NCI-H2171 treated with DMSO at 0.1 percent for 48 hours (cell line): ENCODE measurements around the gene MT1X.
A peak's percentile ranks its signal among the peaks of the same experiment; 100 is the strongest.

Source experiments
- DNase-seq: peaks from one replicate; lab custom pipeline; 2025; lab: John Stamatoyannopoulos, UW

The MT1X gene

DNA sequence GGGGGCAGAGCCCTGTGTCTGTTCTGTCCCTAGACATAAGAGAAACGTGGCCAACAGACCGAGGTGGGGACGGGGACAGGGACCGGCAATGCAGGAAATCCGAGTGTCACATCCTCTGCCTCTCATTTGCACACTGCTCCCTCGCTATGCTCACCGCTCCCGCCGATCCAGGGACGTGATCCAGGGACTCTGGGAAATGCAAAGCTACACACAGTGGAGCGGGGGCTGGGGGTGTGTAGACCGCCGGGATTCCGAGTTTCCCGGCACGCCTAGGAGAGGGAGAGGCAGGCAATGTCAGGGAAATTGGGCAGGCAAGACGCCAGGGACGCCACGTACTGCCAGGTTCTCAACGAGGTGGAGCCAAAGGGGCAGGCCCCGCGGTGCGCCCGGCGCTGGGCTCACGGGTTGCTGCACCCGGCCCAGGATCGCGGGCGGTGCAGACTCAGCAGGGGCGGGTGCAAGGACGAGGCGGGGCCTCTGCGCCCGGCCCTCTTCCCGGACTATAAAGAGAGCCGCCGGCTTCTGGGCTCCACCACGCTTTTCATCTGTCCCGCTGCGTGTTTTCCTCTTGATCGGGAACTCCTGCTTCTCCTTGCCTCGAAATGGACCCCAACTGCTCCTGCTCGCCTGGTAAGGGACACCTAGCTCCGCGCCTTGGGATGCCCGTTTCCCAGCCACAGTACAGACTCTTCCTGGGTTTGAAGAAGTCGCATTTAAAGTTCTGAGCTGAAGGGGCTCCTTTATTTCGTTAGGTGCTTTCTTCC, at the start of gene MT1X:
TSS of gene MT1X (plus strand) at position 532 of the 764 bp plus-strand sequence. CDS start at position 603, 71 bp downstream.
- DNase-seq = peak; percentile 89

DNA sequence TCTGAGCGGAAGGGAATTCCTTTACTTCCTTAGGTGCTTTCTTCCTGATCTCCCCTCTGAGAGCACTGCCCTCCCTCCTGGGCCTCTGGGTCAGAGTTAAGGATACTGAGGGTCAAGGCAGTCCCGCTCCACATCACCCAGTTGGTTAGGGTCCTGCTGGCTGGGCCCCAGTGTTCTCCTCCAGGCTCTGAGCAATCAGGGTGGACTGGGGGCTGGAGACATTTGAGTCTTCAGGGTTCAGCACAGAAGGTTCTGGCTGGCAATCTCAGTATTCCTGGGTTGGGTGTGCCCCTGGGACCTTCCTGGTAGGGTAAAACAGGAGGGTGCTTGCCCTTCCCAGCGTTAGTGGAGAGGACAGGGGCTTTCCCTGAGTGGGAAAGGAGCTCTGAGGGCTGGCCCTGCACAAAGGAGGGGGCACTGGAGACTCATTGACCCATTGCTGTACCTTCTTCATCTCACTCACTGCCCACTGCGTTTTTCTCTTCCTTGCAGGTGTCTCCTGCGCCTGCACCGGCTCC, 49.4 kb upstream of the MT1X start:
- DNase-seq = no peak

DNA sequence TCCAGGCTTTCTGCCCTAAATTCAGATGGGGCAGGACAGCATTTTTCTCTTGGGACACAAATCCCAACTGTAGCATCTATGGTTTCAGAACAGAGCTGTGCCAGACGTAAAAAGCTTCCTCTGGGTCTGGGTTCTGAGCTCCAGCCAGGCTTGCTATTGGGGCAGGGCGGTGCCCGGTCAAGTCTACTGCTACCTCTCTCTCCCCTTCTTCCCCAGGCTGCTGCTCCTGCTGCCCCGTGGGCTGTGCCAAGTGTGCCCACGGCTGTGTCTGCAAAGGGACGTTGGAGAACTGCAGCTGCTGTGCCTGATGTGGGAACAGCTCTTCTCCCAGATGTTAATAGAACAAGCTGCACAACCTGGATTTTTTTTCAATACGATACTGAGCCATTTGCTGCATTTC, 48.7 kb upstream of the MT1X start:
- DNase-seq = no peak

DNA sequence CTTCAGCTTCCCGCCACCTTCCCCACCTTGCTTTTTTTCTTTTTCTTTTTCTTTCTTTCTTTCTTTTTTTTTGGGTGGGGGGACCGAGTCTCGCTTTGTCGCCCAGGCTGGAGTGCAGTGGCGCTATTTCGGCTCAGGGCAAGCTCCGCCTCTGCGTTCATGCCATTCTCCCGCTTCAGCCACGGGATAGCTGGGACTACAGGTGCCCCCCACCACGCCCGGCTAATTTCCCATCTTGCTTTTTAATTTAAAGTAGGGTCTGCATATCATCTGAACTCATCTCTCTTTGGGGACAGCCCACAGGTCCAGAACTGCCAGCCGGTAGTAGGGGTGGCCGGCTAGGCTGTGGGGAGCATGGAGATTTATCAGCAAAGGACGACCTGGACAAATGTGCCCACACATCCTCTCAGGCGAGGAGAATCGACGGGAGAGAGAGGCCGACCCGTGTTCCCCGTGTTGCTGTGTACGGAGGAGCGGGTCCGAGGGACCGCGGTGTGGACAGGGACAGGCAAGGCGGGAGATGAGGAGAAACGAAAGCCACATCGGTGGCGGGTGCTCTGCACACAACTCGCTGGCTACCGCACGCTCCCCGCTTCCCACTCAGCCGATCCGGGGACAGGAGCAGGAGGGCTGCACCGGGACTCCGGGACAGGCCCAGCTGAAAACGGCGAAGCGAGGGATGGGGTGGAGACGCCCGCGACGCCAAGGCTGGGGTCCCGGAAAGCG, 47.4 kb upstream of the MT1X start:
- DNase-seq = no peak

DNA sequence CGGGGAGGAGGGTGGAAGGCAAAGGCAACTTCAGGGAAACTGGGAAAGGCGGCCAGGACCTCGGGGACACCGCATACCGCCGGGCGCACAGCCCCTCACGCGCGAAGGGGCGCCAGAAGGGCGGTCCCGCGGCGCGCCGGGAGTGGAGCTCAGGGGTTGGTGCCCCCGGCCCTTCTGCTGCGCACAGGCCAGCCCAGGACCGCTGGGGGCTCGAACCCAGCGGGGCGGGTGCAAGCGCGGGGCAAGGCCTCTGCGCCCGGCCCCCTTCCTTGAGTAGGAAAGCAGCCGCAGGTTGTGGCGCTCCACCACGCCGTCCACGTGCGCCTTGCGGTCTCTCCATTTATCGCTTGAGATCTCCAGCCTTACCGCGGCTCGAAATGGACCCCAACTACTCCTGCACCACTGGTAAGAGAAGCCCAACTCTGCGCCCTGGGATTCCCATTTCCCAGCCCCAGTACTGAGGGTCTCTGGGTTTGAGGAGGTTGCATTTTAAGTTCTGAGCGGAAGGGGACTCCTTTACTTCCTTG, 46.8 kb upstream of the MT1X start:
- no peak for DNase-seq

DNA sequence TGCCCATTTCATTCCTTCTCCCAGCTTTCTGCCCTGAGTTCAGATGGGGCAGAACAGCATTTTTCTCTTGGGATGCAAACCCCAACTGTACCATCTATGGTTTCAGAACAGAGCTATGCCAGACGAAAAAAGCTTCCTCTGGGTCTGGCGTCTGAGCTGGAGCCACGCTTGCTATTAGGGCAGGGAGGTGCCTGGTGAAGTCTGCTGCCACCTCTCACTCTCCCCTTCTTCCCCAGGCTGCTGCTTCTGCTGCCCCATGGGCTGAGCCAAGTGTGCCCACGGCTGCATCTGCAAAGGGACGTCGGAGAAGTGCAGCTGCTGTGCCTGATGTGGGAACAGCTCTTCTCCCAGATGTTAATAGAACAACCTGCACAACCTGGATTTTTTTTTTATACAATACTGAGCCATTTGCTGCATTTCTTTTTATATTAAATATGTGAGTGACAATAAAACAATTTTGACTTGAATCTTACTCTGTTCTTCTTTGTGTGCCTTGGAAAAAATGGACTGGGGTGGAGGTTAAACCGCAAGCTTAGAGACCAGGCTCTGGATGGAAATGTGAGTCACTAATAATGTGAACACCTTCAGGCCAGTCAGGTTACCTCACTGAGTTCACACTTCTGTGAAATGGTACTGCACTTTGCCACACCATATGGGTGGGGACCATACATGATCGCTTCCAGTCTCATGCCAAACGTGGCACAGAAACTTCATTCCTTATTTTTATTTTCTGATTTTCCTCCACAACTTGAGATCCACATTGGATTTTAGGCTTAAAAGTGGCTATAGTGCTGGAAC, 45.5 kb upstream of the MT1X start:
- DNase-seq = no peak

DNA sequence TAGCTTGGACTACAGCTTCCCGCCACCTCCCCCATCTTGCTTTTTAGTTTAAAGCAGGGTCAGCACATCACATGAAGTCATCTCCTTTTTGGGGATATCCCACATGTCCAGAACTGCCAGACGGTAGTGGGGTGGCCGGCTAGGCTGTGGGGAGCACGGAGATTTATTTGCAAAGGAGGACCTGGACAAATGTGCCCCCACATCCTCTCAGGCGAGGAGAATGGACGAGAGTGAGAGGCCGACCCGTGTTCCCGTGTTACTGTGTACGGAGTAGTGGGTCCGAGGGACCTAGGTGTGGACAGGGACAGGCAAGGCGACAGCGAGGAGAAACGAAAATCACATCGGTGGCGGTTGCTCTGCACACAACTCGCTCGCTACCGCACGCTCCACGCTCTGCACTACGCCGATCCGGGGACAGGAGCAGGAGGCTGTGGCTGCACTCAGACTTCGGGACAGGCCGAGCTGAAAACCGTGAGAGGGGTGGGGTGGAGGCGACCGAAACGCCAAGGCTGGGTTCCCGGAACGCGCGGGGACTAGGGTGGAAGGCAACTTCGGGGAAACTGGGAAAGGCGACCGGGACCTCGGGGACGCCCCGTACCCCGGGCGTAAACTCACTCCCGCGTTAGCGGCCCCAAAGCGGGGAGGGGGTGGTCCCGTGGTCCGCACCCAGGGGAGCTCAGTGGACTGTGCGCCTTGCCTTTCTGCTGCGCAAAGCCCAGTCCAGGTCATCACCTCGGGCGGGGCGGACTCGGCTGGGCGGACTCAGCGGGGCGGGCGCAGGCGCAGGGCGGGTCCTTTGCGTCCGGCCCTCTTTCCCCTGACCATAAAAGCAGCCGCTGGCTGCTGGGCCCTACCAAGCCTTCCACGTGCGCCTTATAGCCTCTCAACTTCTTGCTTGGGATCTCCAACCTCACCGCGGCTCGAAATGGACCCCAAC, 44.2 kb upstream of the MT1X start, which contains the start of gene MT1A:
TSS of gene MT1A (plus strand) at position 853 of the 937 bp plus-strand sequence. CDS start at position 926, 73 bp downstream.
- DNase-seq = no peak

DNA sequence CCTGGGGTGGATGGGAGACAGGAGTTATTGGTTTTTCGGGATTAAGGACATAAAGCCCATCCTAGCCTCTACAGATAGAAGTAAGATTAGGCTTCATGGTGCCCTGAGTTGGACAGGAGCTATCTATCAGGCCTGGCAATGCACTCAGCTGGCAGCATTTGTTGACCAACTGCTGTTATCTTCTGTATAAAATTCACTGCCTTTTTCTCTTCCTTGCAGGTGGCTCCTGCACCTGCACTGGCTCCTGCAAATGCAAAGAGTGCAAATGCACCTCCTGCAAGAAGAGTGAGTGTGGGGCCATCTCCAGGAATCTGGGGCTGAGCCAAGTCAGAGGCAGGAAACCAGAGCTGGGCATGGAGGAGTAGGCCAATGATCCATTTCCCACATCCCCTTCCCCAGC, 43.2 kb upstream of the MT1X start:
- no peak for DNase-seq

DNA sequence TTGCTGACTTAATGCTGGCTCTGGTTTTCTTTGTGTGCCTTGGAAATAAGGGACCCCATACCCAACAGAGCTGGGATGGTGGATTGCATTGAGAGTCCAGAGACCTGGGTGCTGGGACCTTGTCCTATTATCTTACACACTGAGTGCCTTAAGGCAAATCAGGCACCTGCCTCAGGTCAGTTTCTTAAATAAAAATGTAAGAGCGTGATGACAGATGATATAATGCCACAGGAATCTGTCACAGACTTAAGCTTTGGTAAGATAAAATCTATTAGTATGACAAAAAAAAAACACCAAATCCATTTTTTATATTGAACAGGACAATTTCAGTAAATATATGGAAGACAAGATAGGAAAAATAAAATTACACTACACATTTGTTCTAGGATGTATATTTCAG, 42.2 kb upstream of the MT1X start:
- no peak for DNase-seq

DNA sequence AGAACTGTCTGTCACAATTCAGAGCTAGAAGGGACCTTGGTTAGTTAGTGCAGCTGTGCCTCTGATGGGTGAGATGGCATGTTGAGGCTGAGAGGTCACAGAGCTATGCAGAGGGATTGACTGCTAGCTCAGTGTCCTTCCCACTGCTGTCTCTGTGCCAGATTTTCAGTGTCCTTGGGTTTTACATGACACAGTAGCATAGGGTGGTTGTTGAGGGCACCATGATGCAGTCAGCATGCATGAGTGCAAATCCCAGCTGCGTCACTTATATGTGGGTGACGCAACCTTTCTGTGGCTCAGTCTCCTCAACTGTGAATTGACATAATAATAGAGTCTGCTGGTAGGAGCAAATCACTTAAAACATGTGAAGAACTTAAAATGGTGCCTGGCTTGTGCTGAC, 41.1 kb upstream of the MT1X start:
- no peak for DNase-seq

DNA sequence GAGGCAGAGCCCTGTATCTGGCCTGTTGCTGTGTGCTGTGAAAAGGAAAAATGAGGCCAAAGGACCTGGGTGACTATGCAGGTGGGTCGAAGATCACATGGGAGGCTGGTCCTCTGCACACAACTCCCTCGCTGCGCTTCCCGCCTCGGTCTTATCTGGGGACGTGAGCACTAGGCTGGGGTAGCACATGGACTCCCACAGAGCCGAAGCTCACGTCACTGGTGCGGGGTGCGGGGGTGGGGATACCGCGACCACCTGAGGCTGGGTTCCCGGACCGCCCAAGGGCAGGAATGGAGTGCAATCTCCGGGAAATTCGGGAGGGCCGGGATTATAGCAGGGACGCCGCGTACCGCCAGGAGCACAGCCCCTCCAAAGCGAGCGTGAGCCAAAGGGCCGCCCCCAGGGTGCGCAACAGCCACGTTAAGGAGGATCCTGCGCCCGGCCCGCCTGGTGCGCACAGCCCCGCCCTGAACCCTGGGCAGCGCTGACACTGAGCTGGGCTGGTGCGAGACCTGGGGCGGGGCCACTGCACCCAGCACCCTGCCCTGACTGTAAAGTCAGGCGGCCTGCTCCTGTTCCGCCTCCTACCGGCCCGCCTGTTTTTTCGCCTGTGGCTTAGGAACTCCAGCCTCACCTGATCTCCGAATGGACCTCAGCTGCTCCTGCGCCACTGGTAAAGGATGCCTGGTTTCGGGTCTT, 39.0 kb upstream of the MT1X start:
- no peak for DNase-seq

DNA sequence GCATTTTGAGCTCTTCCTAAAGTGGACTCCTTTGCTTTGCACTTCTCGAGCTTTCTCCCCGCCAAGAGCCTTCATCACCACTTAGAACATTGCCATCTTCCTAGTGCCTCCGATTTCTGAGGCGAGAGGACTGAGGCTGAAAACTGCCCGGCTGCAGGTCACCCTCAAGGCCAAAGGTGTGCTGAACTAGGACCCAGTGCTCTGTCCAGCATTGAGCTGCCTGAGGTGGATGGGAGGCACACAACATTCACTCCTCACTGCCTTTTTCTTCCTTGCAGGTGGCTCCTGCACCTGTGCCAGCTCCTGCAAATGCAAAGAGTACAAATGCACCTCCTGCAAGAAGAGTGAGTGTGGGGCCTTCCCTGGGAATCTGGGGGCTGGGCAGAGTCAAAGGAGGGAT, 38.4 kb upstream of the MT1X start:
- no peak for DNase-seq

DNA sequence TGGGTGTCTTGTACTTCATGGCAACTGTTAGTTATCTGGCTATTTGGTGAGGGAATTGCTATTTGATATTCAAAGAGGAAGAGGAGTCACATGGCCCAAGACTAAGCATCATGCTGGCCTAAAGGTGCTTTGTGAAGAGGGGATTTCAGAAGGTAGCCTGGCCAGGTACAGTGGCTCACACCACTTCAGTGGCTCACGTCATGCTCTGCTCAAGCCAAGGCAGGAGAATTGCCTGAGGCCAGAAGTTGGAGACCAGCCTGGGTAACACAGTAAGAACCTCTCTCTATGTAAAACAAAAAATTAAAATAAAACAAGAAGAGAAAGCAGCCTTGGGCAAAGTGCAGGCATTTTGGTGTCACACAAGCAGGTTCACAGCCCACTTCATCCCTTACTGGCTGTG, 37.0 kb upstream of the MT1X start:
- no peak for DNase-seq

DNA sequence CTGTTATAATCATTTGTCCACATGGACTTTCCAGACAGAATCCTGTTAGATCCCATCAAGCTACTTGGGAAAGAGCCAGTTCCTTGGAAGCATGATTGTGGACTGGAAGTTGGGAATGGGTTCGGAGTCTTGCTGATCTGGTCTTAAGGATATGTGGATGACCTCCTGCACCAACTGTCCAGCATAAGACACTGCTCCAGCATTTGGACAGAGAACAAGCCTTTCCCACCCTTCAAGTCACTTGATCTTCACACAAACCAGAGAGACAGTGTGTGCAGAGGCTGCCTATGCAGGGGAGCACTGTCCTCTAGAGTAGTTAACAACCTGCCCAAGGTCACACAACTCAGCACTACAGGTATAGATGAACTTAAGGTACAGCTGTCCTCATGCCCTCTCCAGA, 36.4 kb upstream of the MT1X start:
- DNase-seq = no peak

DNA sequence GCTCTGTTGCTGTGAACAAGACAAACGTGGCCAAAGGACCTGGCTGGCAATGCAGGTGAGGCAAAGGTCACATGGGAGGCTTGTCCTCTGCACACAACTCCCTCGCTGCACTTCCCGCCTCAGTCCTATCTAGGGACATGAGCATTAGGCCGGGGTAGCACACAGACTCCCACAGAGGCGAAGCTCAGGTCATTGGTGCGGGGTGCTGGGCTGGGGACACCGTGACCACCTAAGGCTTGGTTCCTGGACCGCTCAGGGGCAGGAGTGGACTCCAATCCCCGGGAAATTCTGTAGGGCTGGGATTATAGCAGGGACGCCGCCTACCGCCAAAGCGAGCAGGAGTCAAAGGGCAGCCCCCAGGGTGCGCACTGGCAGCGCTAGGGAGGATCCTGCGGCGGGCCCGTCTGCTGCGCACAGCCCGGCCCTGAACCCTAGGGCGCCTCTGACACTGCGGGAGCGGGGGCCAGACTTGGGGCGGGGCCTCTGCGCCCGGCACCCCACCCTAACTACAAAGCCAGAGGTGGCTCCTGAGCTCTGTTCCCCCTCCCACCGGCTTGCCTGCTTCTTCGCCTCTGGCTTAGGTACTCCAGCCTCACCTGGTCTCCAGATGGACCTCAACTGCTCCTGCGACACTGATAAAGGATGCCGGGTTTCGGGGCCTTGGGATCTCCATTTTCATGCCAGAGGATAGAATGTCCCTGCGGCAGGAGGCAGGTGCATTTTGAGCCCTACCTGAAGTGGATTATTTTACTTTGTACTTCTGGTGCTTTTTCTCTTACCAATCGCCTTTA, 34.4 kb upstream of the MT1X start:
- DNase-seq = no peak

DNA sequence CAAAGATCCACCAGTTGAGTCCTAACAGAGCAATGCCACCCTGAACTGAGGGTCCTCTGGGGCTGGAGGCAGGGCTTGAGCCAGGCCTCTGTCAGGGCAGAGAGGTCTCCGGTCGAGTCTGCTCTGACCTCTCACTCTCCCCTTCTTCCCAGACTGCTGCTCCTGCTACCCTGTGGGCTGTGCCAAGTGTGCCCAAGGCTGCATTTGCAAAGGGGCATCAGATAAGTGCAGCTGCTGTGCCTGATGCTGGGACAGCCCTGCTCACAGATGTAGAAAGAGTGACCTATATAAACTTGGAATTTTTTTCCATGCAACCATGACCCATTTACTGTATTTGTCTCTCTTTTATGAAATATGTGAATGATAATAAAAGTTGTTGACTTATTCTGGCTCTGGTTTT, 33.0 kb upstream of the MT1X start:
- no peak for DNase-seq

DNA sequence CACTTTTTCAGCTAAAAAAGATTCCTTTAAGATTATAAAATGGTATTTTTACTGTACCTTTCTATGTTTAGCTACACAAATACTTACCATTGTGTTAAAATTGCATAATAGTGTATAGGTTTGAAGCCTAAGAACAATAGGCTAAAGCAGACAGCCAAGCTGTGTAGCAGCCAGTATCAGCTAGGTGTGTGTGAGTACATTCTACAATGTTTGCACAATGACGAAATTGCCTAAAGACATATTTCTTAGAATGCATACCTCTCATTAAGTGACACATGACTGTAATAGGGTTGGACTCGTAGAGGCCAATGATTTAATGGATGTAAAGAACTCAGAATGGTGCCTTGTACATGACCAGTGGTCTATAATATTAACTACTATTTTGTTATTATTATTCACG, 32.5 kb upstream of the MT1X start:
- DNase-seq = no peak

DNA sequence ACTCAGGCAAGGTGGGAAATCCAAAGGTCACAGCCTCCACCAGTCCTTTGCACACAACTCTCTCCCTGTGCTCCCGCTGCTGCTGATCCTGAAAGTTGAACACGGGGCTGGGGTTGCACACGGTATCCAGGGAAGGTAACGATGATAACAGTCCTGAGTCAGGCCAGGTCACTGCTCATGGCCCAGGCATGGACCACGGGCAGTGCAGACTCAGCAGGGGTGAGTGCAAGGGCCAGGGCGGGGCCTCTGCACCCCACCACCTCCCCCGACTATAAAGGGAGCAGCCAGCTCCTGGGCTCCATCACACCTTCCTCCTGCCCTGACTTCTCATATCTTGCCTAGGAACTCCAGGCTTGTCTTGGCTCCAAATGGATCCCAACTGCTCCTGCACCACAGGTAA, 30.7 kb upstream of the MT1X start, which contains the start of gene MT1B:
TSS of gene MT1B (plus strand) at position 301 of the 400 bp plus-strand sequence. CDS start at position 369, 68 bp downstream.
- DNase-seq = no peak

DNA sequence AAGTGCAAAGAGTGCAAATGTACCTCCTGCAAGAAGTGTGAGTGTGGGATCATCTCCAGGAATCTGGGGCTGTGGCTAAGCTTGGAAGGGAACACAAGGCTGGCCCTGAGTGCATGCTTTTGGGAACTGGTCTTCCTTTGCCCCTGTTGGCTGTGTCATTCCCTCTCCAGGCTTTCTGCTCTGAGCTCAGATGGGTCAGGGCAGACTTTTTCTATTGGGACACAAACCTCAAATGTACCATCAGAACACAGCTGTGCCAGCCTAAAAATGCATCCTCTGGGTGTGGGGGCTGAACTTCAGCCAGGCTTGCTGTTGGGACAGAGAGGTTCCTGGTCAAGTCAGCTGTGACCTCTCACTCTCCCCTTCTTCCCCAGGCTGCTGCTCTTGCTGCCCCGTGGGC, 29.7 kb upstream of the MT1X start:
- no peak for DNase-seq

DNA sequence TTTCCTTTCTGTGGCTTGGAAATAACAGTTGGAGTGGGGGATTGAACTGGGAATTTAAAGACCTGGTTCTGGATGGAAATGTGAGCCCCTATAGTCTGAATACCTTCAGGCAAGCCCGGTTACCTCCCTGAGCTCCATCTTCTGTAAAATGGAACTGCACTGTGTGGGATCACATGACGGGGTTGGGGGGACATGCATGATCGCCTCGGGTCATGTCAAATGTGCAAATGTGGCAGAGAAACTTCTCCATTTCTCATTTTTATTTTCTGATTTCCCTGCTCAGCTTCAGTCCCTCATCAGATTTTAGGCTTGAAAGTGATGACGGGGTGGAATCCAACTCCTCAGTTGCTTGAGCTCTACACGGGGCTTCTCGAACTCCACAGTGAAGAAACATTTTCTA, 29.1 kb upstream of the MT1X start:
- DNase-seq = no peak
